K562 (cell line): Measurements from ENCODE around the gene LEPROT. TPM values are rescaled to one million over a fixed set of nuclear protein-coding genes. Genes with fewer than 3 reads are reported as not detected.

Experiments
- C11orf30 ChIP-seq: fragments of 450-650 bp; IDR thresholded peaks from 2 replicates; pipeline ENCODE4 v1.6.1; 2016; ENCODE audit warnings: low read depth, mild to moderate bottlenecking
- CLOCK ChIP-seq: fragments of 250-450 bp; sonication (Bioruptor Pico); IDR thresholded peaks from 2 replicates; pipeline ENCODE4 v1.4.0; 2020; ENCODE audit warnings: mild to moderate bottlenecking, moderate library complexity, borderline replicate concordance
- GTF3C2 ChIP-seq: IDR thresholded peaks from 3 replicates; pipeline ENCODE4 v1.6.1; 2011; ENCODE audit warnings: borderline replicate concordance, mild to moderate bottlenecking, moderate library complexity; ENCODE audit not compliant: insufficient read length; ENCODE audit errors: extremely low read depth
- L3MBTL2 ChIP-seq: fragments of 450-650 bp; IDR thresholded peaks from 2 replicates; pipeline ENCODE4 v1.6.1; 2016; ENCODE audit warnings: mild to moderate bottlenecking, moderate library complexity
- NFATC3 ChIP-seq: fragments of 450-650 bp; IDR thresholded peaks from 2 replicates; pipeline ENCODE4 v1.6.1; 2017; ENCODE audit warnings: mild to moderate bottlenecking
- NFE2 ChIP-seq: IDR thresholded peaks from 2 replicates; pipeline ENCODE4 v1.6.1; 2014; ENCODE audit warnings: antibody characterized with exemption, low read depth
- NR4A1 ChIP-seq, 2 experiments: fragments of 250-450 bp in 1 of 2; fragments of 450-650 bp in 1 of 2; sonication (Bioruptor Pico) in 1 of 2; IDR thresholded peaks; 2 replicates each; pipeline versions ENCODE4 v1.4.0 to v1.6.1; 2016 to 2020; ENCODE audit warnings: mild to moderate bottlenecking in 2 of 2, missing compliant biosample characterization in 1 of 2, missing genetic modification characterization in 1 of 2, moderate library complexity in 1 of 2
- POLR2AphosphoS2 ChIP-seq: IDR thresholded peaks from 2 replicates; pipeline ENCODE4 v1.6.1; 2012; ENCODE audit warnings: low read length, improper control_type of control experiment
- ZKSCAN1 ChIP-seq: fragments of 150-350 bp; IDR thresholded peaks from 2 replicates; pipeline ENCODE4 v1.6.1; 2016; ENCODE audit warnings: low read depth, low read length
- ZNF280A ChIP-seq: fragments of 450-650 bp; IDR thresholded peaks from 2 replicates; pipeline ENCODE4 v1.6.1; 2018; ENCODE audit warnings: mild to moderate bottlenecking, low read depth; ENCODE audit not compliant: partially characterized antibody
- ZNF589 ChIP-seq: fragments of 200-800 bp; sonication (Bioruptor generic); IDR thresholded peaks from 2 replicates; pipeline ENCODE4 v1.6.1; 2016; ENCODE audit warnings: low read depth, missing genetic modification characterization, missing compliant biosample characterization
- polyA plus RNA-seq, 8 experiments: library from polyadenylated mRNA; depleted of rRNA in 4 of 8; stranded (reverse) in 5 of 8; unstranded in 3 of 8; fragments of >200 nt; fragmentation: Nextera tagmentation in 2 of 8; fragmentation: Illumina TruSeq in 1 of 8; extraction: Ambion mirVana in 2 of 8; extraction: Trizol in 1 of 8; gene quantifications; 2 replicates each; pipeline versions ENCODE4 v1.2.1 to v1.2.3, GENCODE V29; 2011 to 2014; ENCODE audit warnings: inconsistent platforms in 1 of 8, missing spikeins in 1 of 8
- total RNA-seq, 7 experiments: library from RNA; depleted of rRNA in 6 of 7; stranded (reverse); fragments of >200 nt in 6 of 7; fragmentation: Illumina TruSeq in 2 of 7; extraction: Trizol in 2 of 7; gene quantifications; 2 replicates each; pipeline versions ENCODE4 v1.2.1 to v1.2.3, GENCODE V29; 2011 to 2021; ENCODE audit warnings: low replicate concordance in 1 of 7
- TF ChIP-seq, protein P1 (sequence below): fragments of 450-650 bp; IDR thresholded peaks from 2 replicates; pipeline ENCODE4 v1.6.1; 2014; ENCODE audit warnings: low read depth, mild to moderate bottlenecking, moderate library complexity, borderline replicate concordance
- TF ChIP-seq, protein P2 (sequence below), 2 experiments: fragments of 450-650 bp; IDR thresholded peaks; 2 replicates each; pipeline ENCODE4 v1.6.1; 2016

Gene LEPROT
- total and polyA plus RNA-seq, 9 of the 15 experiments (the other 6 are each of a cell fraction or from before 2014, with no cell fraction given) = 28.1 to 97.5 (median 45.8) TPM

DNA sequence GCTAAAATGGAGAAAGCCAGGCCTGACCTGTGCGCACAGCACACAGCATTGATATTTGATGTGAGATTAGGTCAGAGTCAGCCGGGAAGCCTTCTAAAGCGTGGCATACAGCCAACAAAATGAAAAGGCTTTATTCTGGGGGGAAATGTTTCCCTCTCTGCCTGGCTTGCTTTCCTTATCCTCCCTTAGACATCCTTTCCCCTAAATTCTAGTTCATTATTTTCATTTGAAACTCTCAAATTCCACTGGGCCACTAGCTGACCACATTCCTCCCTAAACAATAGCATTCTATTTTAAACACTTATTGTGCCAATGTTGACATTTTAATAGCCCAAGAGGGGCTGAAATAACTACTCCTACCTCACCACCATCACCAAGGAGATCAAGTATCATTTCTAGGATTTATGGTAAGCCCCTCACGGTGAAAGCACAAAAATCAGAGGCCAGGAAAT, 49.4 kb downstream of the LEPROT start (continued):
- TF ChIP-seq CLOCK (CRISPR knock-in tag) (no peak), L3MBTL2 (peak; percentile 47; the same call in 1 of the 2 replicates), ZNF589 (CRISPR knock-in tag) (no peak), NFATC3 (no peak), ZKSCAN1 (no peak), POLR2AphosphoS2 (no peak), NR4A1 (CRISPR knock-in tag; IDR thresholded peaks at IDR 0.05) (no peak), NR4A1 (tag; IDR thresholded peaks at IDR 0.05) (0 out of 2 replicates have a peak, but pooled peaks have one; percentile 74), ZNF280A (no peak), NFE2 (no peak), GTF3C2 (no peak), C11orf30 (no peak)
- TF ChIP-seq, protein P1, sequence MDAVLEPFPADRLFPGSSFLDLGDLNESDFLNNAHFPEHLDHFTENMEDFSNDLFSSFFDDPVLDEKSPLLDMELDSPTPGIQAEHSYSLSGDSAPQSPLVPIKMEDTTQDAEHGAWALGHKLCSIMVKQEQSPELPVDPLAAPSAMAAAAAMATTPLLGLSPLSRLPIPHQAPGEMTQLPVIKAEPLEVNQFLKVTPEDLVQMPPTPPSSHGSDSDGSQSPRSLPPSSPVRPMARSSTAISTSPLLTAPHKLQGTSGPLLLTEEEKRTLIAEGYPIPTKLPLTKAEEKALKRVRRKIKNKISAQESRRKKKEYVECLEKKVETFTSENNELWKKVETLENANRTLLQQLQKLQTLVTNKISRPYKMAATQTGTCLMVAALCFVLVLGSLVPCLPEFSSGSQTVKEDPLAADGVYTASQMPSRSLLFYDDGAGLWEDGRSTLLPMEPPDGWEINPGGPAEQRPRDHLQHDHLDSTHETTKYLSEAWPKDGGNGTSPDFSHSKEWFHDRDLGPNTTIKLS = peak; percentile 9; the same call in 1 of the 2 replicates
- TF ChIP-seq, protein P2, sequence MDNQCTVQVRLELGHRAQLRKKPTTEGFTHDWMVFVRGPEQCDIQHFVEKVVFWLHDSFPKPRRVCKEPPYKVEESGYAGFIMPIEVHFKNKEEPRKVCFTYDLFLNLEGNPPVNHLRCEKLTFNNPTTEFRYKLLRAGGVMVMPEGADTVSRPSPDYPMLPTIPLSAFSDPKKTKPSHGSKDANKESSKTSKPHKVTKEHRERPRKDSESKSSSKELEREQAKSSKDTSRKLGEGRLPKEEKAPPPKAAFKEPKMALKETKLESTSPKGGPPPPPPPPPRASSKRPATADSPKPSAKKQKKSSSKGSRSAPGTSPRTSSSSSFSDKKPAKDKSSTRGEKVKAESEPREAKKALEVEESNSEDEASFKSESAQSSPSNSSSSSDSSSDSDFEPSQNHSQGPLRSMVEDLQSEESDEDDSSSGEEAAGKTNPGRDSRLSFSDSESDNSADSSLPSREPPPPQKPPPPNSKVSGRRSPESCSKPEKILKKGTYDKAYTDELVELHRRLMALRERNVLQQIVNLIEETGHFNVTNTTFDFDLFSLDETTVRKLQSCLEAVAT (IDR thresholded peaks at IDR 0.05) = 0 out of 4 replicates have a peak, but pooled peaks of 1 of the 2 experiments have one; percentile 48
